Muscle layer of duodenum (tissue), 2 donors: ENCODE data around the gene DDIT4.
A peak's percentile ranks its signal among the peaks of the same experiment; 100 is the strongest.
"Not testable (repeated sequence)": the region's sequence is repeated elsewhere in the genome, so short reads cannot be mapped to it uniquely, and the experiment has no call there.

Experiments
- H3K27ac ChIP-seq: one replicate; pipeline ENCODE4 v1.7.0; 2013; ENCODE audit warnings: mild to moderate bottlenecking, low read length
- H3K27me3 ChIP-seq: one replicate; pipeline ENCODE4 v1.7.0; 2013; ENCODE audit warnings: low read depth, mild to moderate bottlenecking, control low read depth, low read length
- H3K36me3 ChIP-seq, 2 donors: one replicate each; pipeline ENCODE4 v1.7.0; 2013; ENCODE audit warnings: low read length in 2 of 2, control low read depth in 1 of 2, mild to moderate bottlenecking in 1 of 2; ENCODE audit not compliant: insufficient read depth in 2 of 2, control insufficient read depth in 1 of 2
- H3K4me1 ChIP-seq, 2 donors: one replicate each; pipeline ENCODE4 v1.7.0; 2013; ENCODE audit warnings: low read length in 2 of 2, mild to moderate bottlenecking in 2 of 2, control low read depth in 1 of 2, moderate library complexity in 1 of 2; ENCODE audit not compliant: insufficient read depth in 2 of 2, control insufficient read depth in 1 of 2
- H3K4me3 ChIP-seq, 2 donors: one replicate each; pipeline ENCODE4 v1.7.0; 2013; ENCODE audit warnings: low read length in 2 of 2, low read depth in 1 of 2, mild to moderate bottlenecking in 1 of 2
- H3K9me3 ChIP-seq, 2 donors: one replicate each; pipeline ENCODE4 v1.7.0; 2013; ENCODE audit warnings: low read length in 2 of 2, control low read depth in 1 of 2, mild to moderate bottlenecking in 1 of 2; ENCODE audit not compliant: control insufficient read depth in 1 of 2
- donor health status: healthy.

Gene DDIT4

GRCh38 chr10:72239409-72239808, 34.3 kb upstream of the DDIT4 start:
- H3K4me1 ChIP-seq = peaks cover 6 to 18% of the 10 kb centered on the region in 2 donors
- H3K4me3 ChIP-seq = no peak overlapping the region
- H3K27me3 ChIP-seq = no peaks in the 10 kb centered on the region

GRCh38 chr10:72240371-72240770, 33.4 kb upstream of the DDIT4 start:
- no peak overlapping the region for H3K4me3 ChIP-seq
- peaks cover 14 to 27% of the 10 kb centered on the region in 2 donors for H3K4me1 ChIP-seq
- peaks cover 4 to 11% of the 10 kb centered on the region in 2 donors for H3K36me3 ChIP-seq
- no peaks in the 10 kb centered on the region for H3K9me3 ChIP-seq
- no peaks in the 10 kb centered on the region for H3K27me3 ChIP-seq
- H3K27ac ChIP-seq = no peak overlapping the region

More at GRCh38 chr10:72239409-72239808, 34.3 kb upstream of the DDIT4 start:
- H3K27ac ChIP-seq = no peak overlapping the region
- H3K9me3 ChIP-seq = no peaks in the 10 kb centered on the region
- peaks cover 7 to 18% of the 10 kb centered on the region in 2 donors for H3K36me3 ChIP-seq

- peaks cover 19 to 39% of the 10 kb centered on the region in 2 donors for H3K4me1 ChIP-seq
- no peaks in the 10 kb centered on the region for H3K9me3 ChIP-seq
- H3K36me3 ChIP-seq = peaks cover 2% of the 10 kb centered on the region in 2 donors
- no peak overlapping the region for H3K27ac ChIP-seq
- no peaks in the 10 kb centered on the region for H3K27me3 ChIP-seq
- H3K4me3 ChIP-seq = no peak overlapping the region
Observed at GRCh38 chr10:72241691-72242252, 32.0 kb upstream of the DDIT4 start.

- Histone ChIP-seq H3K27me3 (no peaks in the 10 kb centered on the region), H3K27ac (peak overlapping the region; percentile 20), H3K9me3 (no peaks in the 10 kb centered on the region), H3K36me3 (no peaks in the 10 kb centered on the region), H3K4me3 (no peak overlapping the region), H3K4me1 (peaks cover 19 to 46% of the 10 kb centered on the region in 2 donors)
Observed at GRCh38 chr10:72242675-72243074, 31.0 kb upstream of the DDIT4 start.

GRCh38 chr10:72243822-72244437, 29.8 kb upstream of the DDIT4 start:
- Histone ChIP-seq H3K27ac (peak overlapping the region; percentile 83), H3K27me3 (no peaks in the 10 kb centered on the region), H3K9me3 (no peaks in the 10 kb centered on the region), H3K4me1 (peaks cover 30 to 59% of the 10 kb centered on the region in 2 donors), H3K4me3 (no peak overlapping the region), H3K36me3 (no peaks in the 10 kb centered on the region)

GRCh38 chr10:72244573-72245038, 29.1 kb upstream of the DDIT4 start:
- Histone ChIP-seq H3K9me3 (no peaks in the 10 kb centered on the region), H3K27ac (peak overlapping the region; percentile 83), H3K4me1 (peaks cover 32 to 64% of the 10 kb centered on the region in 2 donors), H3K27me3 (no peaks in the 10 kb centered on the region), H3K4me3 (no peak overlapping the region), H3K36me3 (no peaks in the 10 kb centered on the region)

- H3K36me3 ChIP-seq = no peaks in the 10 kb centered on the region
- no peaks in the 10 kb centered on the region for H3K27me3 ChIP-seq
- peak overlapping the region; percentile 33 for H3K27ac ChIP-seq
- H3K9me3 ChIP-seq = no peaks in the 10 kb centered on the region
- no peak overlapping the region for H3K4me3 ChIP-seq
- peaks cover 35 to 72% of the 10 kb centered on the region in 2 donors for H3K4me1 ChIP-seq
Observed at GRCh38 chr10:72245949-72246525, 27.7 kb upstream of the DDIT4 start.

- Histone ChIP-seq H3K9me3 (no peaks in the 10 kb centered on the region), H3K27me3 (no peaks in the 10 kb centered on the region), H3K4me3 (peak overlapping the region; percentile 12 to 36), H3K36me3 (no peaks in the 10 kb centered on the region), H3K27ac (peak overlapping the region; percentile 87), H3K4me1 (peaks cover 35 to 68% of the 10 kb centered on the region in 2 donors)
Observed at GRCh38 chr10:72248468-72249151, 25.1 kb upstream of the DDIT4 start.

GRCh38 chr10:72249176-72249862, 24.4 kb upstream of the DDIT4 start:
- H3K9me3 ChIP-seq, H3K27me3 ChIP-seq, H3K36me3 ChIP-seq: not testable (repeated sequence)
- Histone ChIP-seq H3K4me1 (peaks cover 29 to 65% of the 10 kb centered on the region in 2 donors), H3K4me3 (peak overlapping the region in 1 of 2 donors; percentile 36), H3K27ac (peak overlapping the region; percentile 87)

GRCh38 chr10:72250666-72251065, 23.1 kb upstream of the DDIT4 start:
- no peak overlapping the region for H3K27ac ChIP-seq
- H3K36me3 ChIP-seq = no peaks in the 10 kb centered on the region
- peaks cover 31 to 65% of the 10 kb centered on the region in 2 donors for H3K4me1 ChIP-seq

GRCh38 chr10:72251635-72252034, 22.1 kb upstream of the DDIT4 start:
- Histone ChIP-seq H3K27ac (no peak overlapping the region), H3K4me1 (peaks cover 29 to 65% of the 10 kb centered on the region in 2 donors), H3K27me3 (no peaks in the 10 kb centered on the region)

More at GRCh38 chr10:72250666-72251065, 23.1 kb upstream of the DDIT4 start:
- Histone ChIP-seq H3K27me3 (no peaks in the 10 kb centered on the region), H3K4me3 (no peak overlapping the region), H3K9me3 (no peaks in the 10 kb centered on the region)

More at GRCh38 chr10:72251635-72252034, 22.1 kb upstream of the DDIT4 start:
- Histone ChIP-seq H3K9me3 (no peaks in the 10 kb centered on the region), H3K4me3 (no peak overlapping the region), H3K36me3 (no peaks in the 10 kb centered on the region)
